Duodenal mucosa (tissue), 2 donors: ENCODE results near the gene ZFP82.

ENCODE experiments used
- H3K27ac ChIP-seq: one replicate; pipeline ENCODE4 v1.7.0; 2013; ENCODE audit warnings: low read depth, low read length
- H3K27me3 ChIP-seq, 2 donors: one replicate each; pipeline ENCODE4 v1.7.0; 2013; ENCODE audit warnings: low read length in 2 of 2, control low read depth in 1 of 2; ENCODE audit not compliant: insufficient read depth in 2 of 2, control insufficient read depth in 1 of 2
- H3K36me3 ChIP-seq, 2 donors: one replicate each; pipeline ENCODE4 v1.7.0; 2013; ENCODE audit warnings: low read length in 2 of 2, control low read depth in 1 of 2; ENCODE audit not compliant: insufficient read depth in 2 of 2, control insufficient read depth in 1 of 2
- H3K4me1 ChIP-seq, 2 donors: one replicate each; pipeline ENCODE4 v1.7.0; 2013; ENCODE audit warnings: low read length in 2 of 2, control low read depth in 1 of 2; ENCODE audit not compliant: insufficient read depth in 2 of 2, control insufficient read depth in 1 of 2
- H3K4me3 ChIP-seq, 2 donors: one replicate each; pipeline ENCODE4 v1.7.0; 2013; ENCODE audit warnings: low read length in 2 of 2, low read depth in 1 of 2
- H3K9ac ChIP-seq, 2 donors: one replicate each; pipeline ENCODE4 v1.7.0; 2013; ENCODE audit warnings: low read length in 2 of 2, low read depth in 1 of 2
- H3K9me3 ChIP-seq, 2 donors: one replicate each; pipeline ENCODE4 v1.7.0; 2013; ENCODE audit warnings: low read length in 2 of 2, control low read depth in 1 of 2; ENCODE audit not compliant: control insufficient read depth in 1 of 2

The ZFP82 gene

DNA sequence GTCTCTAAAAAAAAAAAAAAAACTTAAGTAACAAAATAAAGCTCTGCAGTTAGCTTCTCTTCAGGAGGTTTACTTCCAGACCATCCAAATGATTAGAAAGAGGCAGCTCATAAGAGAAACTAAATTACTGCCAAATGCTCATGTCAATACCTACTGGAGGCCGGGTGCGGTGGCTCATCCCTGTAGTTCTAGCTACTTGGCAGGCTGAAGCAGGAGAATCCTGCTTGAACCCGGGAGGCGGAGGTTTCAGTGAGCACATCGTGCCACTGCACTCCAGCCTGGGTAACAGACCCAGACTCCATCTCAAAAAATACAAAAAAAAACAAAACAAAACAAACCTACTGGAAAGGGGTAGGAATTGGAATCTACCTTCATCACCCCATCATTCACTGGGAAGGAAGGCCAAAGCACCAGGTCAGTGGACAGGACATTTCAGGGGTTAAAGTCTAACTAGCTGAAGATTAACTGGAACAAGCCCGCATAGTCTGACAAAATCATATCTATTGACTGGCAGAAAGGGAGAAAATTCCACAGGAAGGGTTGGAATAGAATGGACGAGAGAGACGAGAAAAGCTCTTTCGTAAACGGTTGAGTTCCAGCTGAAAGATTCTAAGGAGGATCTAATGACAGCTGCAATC lies 40.8 kb downstream of the ZFP82 start:
- H3K27ac ChIP-seq, result no peak overlapping the region
- H3K9ac ChIP-seq, result peak overlapping the region; percentile 45 to 84

DNA sequence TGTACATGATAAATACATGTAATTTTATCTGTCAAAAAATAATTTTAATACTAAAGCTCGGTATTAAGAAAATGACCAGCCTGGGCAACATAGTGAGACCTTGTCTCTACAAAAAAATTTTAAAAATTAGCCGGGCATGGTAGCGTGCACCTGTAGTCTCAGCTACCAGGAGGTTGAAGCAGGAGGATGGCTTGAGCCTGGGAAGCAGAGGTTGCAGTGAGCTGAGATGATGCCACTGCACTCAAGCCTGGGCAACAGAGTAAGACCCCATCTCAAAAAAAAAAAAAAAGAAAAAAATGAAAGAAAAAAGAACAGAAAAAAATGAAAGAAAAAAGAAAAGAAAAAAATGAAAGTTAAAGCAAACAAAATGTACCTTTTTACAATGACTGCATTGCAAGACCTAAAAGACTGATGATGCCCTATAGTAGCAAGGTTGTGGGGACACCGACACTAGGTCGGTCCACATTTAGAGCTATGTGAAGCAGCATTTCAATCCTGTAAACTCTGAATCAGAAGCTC lies 44.7 kb downstream of the ZFP82 start:
- no peak overlapping the region for H3K4me3 ChIP-seq
- H3K9me3 ChIP-seq, result peaks cover 13 to 15% of the 10 kb centered on the region in 2 donors
- H3K27me3 ChIP-seq, result no peaks in the 10 kb centered on the region
- no peak overlapping the region for H3K27ac ChIP-seq
- H3K9ac ChIP-seq, result no peak overlapping the region
- peaks cover 0 to 2% of the 10 kb centered on the region in 2 donors for H3K36me3 ChIP-seq
- H3K4me1 ChIP-seq, result peaks cover 9% of the 10 kb centered on the region in 2 donors

More for the DNA sequence above, 40.8 kb downstream of the ZFP82 start:
- Histone ChIP-seq H3K36me3 (peaks cover 0 to 2% of the 10 kb centered on the region in 2 donors), H3K4me1 (peaks cover 9% of the 10 kb centered on the region in 2 donors), H3K27me3 (no peaks in the 10 kb centered on the region), H3K9me3 (peaks cover 0 to 2% of the 10 kb centered on the region in 2 donors), H3K4me3 (peak overlapping the region; percentile 84 to 96)

DNA sequence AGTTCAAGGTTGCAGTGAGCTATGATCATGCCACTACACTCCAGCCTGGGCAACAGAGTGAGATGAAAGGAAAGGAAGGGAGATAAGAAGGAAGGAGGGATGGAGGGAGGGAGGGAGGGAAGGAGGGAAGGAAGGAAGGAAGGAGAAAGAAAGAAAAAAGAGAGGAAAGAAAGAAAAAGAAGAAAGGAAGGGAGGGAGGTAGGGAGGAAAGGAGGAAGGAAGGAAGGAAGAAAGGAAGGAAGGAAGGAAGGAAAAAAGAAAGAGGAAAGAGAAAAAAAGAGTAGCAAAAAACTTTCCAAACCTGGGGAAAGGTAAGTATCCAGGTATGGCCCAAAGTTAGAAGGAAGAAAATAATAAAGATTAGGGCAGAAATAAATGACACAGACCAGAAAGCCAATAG lies 46.6 kb downstream of the ZFP82 start:
- no peaks in the 10 kb centered on the region for H3K4me1 ChIP-seq
- no peak overlapping the region for H3K9ac ChIP-seq
- no peaks in the 10 kb centered on the region for H3K27me3 ChIP-seq

DNA sequence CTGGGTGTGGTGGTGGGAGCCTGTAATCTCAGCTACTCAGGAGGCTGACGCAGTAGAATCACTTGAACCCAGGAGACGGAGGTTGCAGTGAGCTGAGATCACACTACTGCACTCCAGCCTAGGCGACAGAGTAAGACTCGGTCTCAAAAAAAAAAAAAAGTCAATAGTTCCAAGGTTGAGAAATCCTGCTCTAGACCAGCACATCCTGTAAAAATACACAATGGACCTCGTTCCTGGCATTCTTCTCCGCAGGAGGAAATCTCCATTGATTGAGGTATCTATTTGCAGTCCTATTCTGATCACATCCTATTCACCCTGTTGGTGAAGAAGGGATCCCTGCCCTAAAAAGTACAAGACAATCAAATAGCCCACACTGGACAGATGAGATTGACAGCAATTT lies 54.6 kb downstream of the ZFP82 start:
- peaks cover 32 to 71% of the 10 kb centered on the region in 2 donors for H3K36me3 ChIP-seq
- H3K9ac ChIP-seq, result no peak overlapping the region
- no peaks in the 10 kb centered on the region for H3K27me3 ChIP-seq
- H3K4me3 ChIP-seq, result no peak overlapping the region
- H3K4me1 ChIP-seq, result no peaks in the 10 kb centered on the region
- H3K27ac ChIP-seq, result no peak overlapping the region
- H3K9me3 ChIP-seq, result peaks cover 6 to 19% of the 10 kb centered on the region in 2 donors

More for the DNA sequence above, 46.6 kb downstream of the ZFP82 start:
- H3K36me3 ChIP-seq, result peaks cover 5 to 13% of the 10 kb centered on the region in 2 donors
- peaks cover 15 to 18% of the 10 kb centered on the region in 2 donors for H3K9me3 ChIP-seq
- no peak overlapping the region for H3K27ac ChIP-seq
- H3K4me3 ChIP-seq, result no peak overlapping the region
